MM.1S (cell line): ENCODE results near the gene CSRNP3.

ENCODE experiments used
- DNase-seq: peaks from one replicate; pipeline ENCODE4 v3.0.0-alpha.2; 2015
- H2AFZ ChIP-seq: fragments of 300-600 bp; sonication (generic); 2 replicates; pipeline ENCODE4 v1.6.0; 2016; ENCODE audit warnings: antibody characterized with exemption, low read length
- H3F3A ChIP-seq: fragments of 300-600 bp; sonication (generic); 2 replicates; pipeline ENCODE4 v1.6.1; 2016; ENCODE audit warnings: mild to moderate bottlenecking, antibody characterized with exemption, low read length, moderate library complexity, mixed read lengths; ENCODE audit not compliant: insufficient read depth
- H3K27ac ChIP-seq: fragments of 300-600 bp; sonication (generic); 2 replicates; pipeline ENCODE4 v1.5.1; 2016; ENCODE audit warnings: mild to moderate bottlenecking, low read length
- H3K27me3 ChIP-seq: fragments of 300-600 bp; sonication (generic); replicated peaks from 2 replicates; pipeline ENCODE4 v1.6.0; 2016; ENCODE audit warnings: low read length; ENCODE audit not compliant: insufficient read depth
- H3K36me3 ChIP-seq: fragments of 300-600 bp; sonication (generic); replicated peaks from 2 replicates; pipeline ENCODE4 v1.6.1; 2016; ENCODE audit warnings: mild to moderate bottlenecking, low read length, mixed read lengths; ENCODE audit not compliant: insufficient read depth
- H3K4me1 ChIP-seq: fragments of 300-600 bp; sonication (generic); 2 replicates; pipeline ENCODE4 v1.6.1; 2016; ENCODE audit warnings: low read length, mixed read lengths
- H3K4me2 ChIP-seq: fragments of 300-600 bp; sonication (generic); 2 replicates; pipeline ENCODE4 v1.6.0; 2016; ENCODE audit warnings: low read depth, low read length
- H3K4me3 ChIP-seq: fragments of 300-600 bp; sonication (generic); 2 replicates; pipeline ENCODE4 v1.5.1; 2016; ENCODE audit warnings: low read length, mixed read lengths
- H3K79me2 ChIP-seq: fragments of 300-600 bp; sonication (generic); 2 replicates; pipeline ENCODE4 v1.6.1; 2016; ENCODE audit warnings: mixed run types, low read length, mixed read lengths
- H3K9ac ChIP-seq: fragments of 300-600 bp; sonication (generic); 2 replicates; pipeline ENCODE4 v1.6.1; 2016; ENCODE audit warnings: low read length, mixed read lengths
- H3K9me2 ChIP-seq: fragments of 300-600 bp; sonication (generic); replicated peaks from 2 replicates; pipeline ENCODE4 v1.6.1; 2016; ENCODE audit warnings: mild to moderate bottlenecking, low read length, mixed read lengths; ENCODE audit not compliant: insufficient read depth
- H3K9me3 ChIP-seq: fragments of 300-600 bp; sonication (generic); replicated peaks from 2 replicates; pipeline ENCODE4 v1.6.1; 2016; ENCODE audit warnings: mild to moderate bottlenecking, low read length, mixed read lengths; ENCODE audit not compliant: insufficient read depth
- H4K20me1 ChIP-seq: fragments of 300-600 bp; sonication (generic); 2 replicates; pipeline ENCODE4 v1.6.1; 2016; ENCODE audit warnings: mild to moderate bottlenecking, low read length, moderate library complexity, mixed read lengths; ENCODE audit not compliant: insufficient read depth
- EZH2 ChIP-seq: fragments of 300-600 bp; sonication (generic); optimal IDR thresholded peaks from 2 replicates; pipeline ENCODE3; 2017; ENCODE audit warnings: low read depth, mild to moderate bottlenecking, antibody characterized with exemption, low read length, mixed read lengths
- EZH2phosphoT487 ChIP-seq: fragments of 300-600 bp; sonication (generic); IDR thresholded peaks from 2 replicates; pipeline ENCODE4 v1.6.1; 2018; ENCODE audit warnings: antibody characterized with exemption, low read length
- TF ChIP-seq, protein P1 (sequence below): fragments of 300-600 bp; sonication (generic); IDR thresholded peaks from 2 replicates; pipeline ENCODE4 v1.5.1; 2016; ENCODE audit warnings: antibody characterized with exemption, low read length, mixed read lengths

The CSRNP3 gene

GRCh38 chr2:165632594-165632993 is 163.1 kb downstream of the CSRNP3 start:
- no peaks in the 10 kb centered on the region for H3K79me2 ChIP-seq
- peaks cover 8% of the 10 kb centered on the region; the same call in 1 of the 2 replicates for H3K4me1 ChIP-seq
- TF ChIP-seq, protein P1, sequence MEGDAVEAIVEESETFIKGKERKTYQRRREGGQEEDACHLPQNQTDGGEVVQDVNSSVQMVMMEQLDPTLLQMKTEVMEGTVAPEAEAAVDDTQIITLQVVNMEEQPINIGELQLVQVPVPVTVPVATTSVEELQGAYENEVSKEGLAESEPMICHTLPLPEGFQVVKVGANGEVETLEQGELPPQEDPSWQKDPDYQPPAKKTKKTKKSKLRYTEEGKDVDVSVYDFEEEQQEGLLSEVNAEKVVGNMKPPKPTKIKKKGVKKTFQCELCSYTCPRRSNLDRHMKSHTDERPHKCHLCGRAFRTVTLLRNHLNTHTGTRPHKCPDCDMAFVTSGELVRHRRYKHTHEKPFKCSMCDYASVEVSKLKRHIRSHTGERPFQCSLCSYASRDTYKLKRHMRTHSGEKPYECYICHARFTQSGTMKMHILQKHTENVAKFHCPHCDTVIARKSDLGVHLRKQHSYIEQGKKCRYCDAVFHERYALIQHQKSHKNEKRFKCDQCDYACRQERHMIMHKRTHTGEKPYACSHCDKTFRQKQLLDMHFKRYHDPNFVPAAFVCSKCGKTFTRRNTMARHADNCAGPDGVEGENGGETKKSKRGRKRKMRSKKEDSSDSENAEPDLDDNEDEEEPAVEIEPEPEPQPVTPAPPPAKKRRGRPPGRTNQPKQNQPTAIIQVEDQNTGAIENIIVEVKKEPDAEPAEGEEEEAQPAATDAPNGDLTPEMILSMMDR: no peak
- no peak for TF ChIP-seq EZH2phosphoT487
- H3K9ac ChIP-seq: no peak overlapping the region
- no peaks in the 10 kb centered on the region for H4K20me1 ChIP-seq
- no peak for DNase-seq
- H2AFZ ChIP-seq: no peak overlapping the region
- no peak overlapping the region for H3K27ac ChIP-seq
- H3K27me3 ChIP-seq: no peaks in the 10 kb centered on the region
- H3K4me3 ChIP-seq: no peak overlapping the region
- H3F3A ChIP-seq: no peaks in the 10 kb centered on the region
- H3K36me3 ChIP-seq: no peaks in the 10 kb centered on the region
- H3K9me2 ChIP-seq: no peaks in the 10 kb centered on the region
- no peak overlapping the region for H3K4me2 ChIP-seq
- H3K9me3 ChIP-seq: no peaks in the 10 kb centered on the region

GRCh38 chr2:165633431-165633830 is 163.9 kb downstream of the CSRNP3 start:
- Histone ChIP-seq H3K4me3 (no peak overlapping the region), H3K27ac (no peak overlapping the region), H3K79me2 (no peaks in the 10 kb centered on the region), H3K9me2 (no peaks in the 10 kb centered on the region), H3K4me1 (peaks cover 8% of the 10 kb centered on the region; the same call in 1 of the 2 replicates), H3K36me3 (no peaks in the 10 kb centered on the region), H4K20me1 (no peaks in the 10 kb centered on the region), H3F3A (no peaks in the 10 kb centered on the region), H2AFZ (no peak overlapping the region), H3K4me2 (no peak overlapping the region), H3K9me3 (no peaks in the 10 kb centered on the region), H3K9ac (no peak overlapping the region), H3K27me3 (no peaks in the 10 kb centered on the region)
- TF ChIP-seq, protein P1: no peak
- TF ChIP-seq EZH2 (no peak), EZH2phosphoT487 (no peak)
- DNase-seq: no peak

DNA sequence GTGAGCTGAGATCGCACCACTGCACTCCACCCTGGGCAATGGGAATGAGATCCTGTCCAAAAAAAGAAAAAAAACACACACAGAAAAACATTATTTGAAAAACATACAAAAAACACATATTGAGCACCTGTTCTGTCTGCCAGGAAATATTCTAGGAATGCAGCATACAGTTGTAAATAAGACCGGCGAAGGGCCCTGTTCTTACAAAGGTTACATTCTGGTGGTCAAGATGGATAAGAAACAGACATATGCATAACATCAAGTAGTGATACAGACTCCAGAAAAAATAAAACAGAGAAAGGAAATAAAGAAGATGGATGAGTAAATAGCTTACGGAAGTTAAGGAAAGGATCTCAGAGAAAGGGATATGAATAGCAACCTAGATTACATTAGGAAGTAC is 164.8 kb downstream of the CSRNP3 start:
- Histone ChIP-seq H3K4me3 (no peak overlapping the region), H3K27ac (no peak overlapping the region), H3K9ac (no peak overlapping the region), H3K4me2 (no peak overlapping the region), H3F3A (no peaks in the 10 kb centered on the region), H3K79me2 (no peaks in the 10 kb centered on the region), H2AFZ (no peak overlapping the region), H3K4me1 (peaks cover 8% of the 10 kb centered on the region; the same call in 1 of the 2 replicates), H3K36me3 (no peaks in the 10 kb centered on the region), H4K20me1 (no peaks in the 10 kb centered on the region), H3K9me2 (no peaks in the 10 kb centered on the region), H3K9me3 (no peaks in the 10 kb centered on the region), H3K27me3 (no peaks in the 10 kb centered on the region)
- DNase-seq: no peak
- TF ChIP-seq, protein P1: no peak
- no peak for TF ChIP-seq EZH2
- TF ChIP-seq EZH2phosphoT487: no peak
